Body of pancreas (tissue), 4 donors: Measurements from ENCODE around the gene WDR81. TPM values are rescaled to one million over a fixed set of nuclear protein-coding genes. Genes with fewer than 3 reads are reported as not detected.
A peak's percentile ranks its signal among the peaks of the same experiment; 100 is the strongest.

Source experiments
- ATAC-seq: fragments of 150-250 bp; one replicate; pipeline ENCODE4 v1.9.1; 2016
- DNase-seq, 4 donors: peaks; one replicate each; pipeline ENCODE4 v3.0.0-alpha.2; 2019
- H3K27ac ChIP-seq, 4 donors: fragments of 200-600 bp; sonication (generic); 1 replicate in 3 of 4; 2 replicates in 1 of 4; pipeline versions ENCODE4 v1.5.1 to v1.6.1; 2016 to 2019; ENCODE audit warnings: mild to moderate bottlenecking in 1 of 4, mixed read lengths in 1 of 4, moderate library complexity in 1 of 4
- H3K27me3 ChIP-seq, 2 donors: fragments of 200-600 bp; sonication (generic); one replicate each; pipeline ENCODE4 v1.6.0; 2016; ENCODE audit warnings: mild to moderate bottlenecking in 1 of 2
- H3K36me3 ChIP-seq, 2 donors: fragments of 200-600 bp; sonication (generic); replicated peaks in 1 of 2; 2 replicates each; pipeline ENCODE4 v1.5.1; 2016; ENCODE audit warnings: low read depth in 2 of 2; ENCODE audit not compliant: insufficient read depth in 1 of 2
- H3K4me1 ChIP-seq: fragments of 200-600 bp; sonication (generic); one replicate; pipeline ENCODE4 v1.6.0; 2016
- H3K4me3 ChIP-seq, 2 donors: fragments of 200-600 bp; sonication (generic); 1 replicate in 1 of 2; 2 replicates in 1 of 2; pipeline ENCODE4 v1.5.1; 2016 to 2019
- H3K9me3 ChIP-seq, 3 donors: fragments of 200-600 bp; sonication (generic); 1 replicate in 2 of 3; 2 replicates in 1 of 3; pipeline ENCODE4 v1.5.1; 2016
- CTCF ChIP-seq, 7 experiments: fragments of 450-650 bp in 4 of 7; fragments of 200-600 bp in 3 of 7; sonication (generic) in 3 of 7; IDR thresholded peaks; one replicate each; pipeline ENCODE4 v1.5.1; 2016 to 2019; ENCODE audit warnings: antibody characterized with exemption in 7 of 7
- POLR2A ChIP-seq, 3 donors: fragments of 450-650 bp; IDR thresholded peaks; one replicate each; pipeline ENCODE4 v1.6.1; 2016; ENCODE audit warnings: antibody characterized with exemption in 3 of 3, mild to moderate bottlenecking in 2 of 3
- WGBS, 2 donors: methylation state at CpG; one replicate each; pipeline ENCODE4 v1.1.5; 2017; 5-methylcytosine and 5-hydroxymethylcytosine counted together
- intact Hi-C: fragments of 100-400 bp; cut with DNase I; formaldehyde crosslinking; loops from one replicate; pipeline ENCODE4 v1.15.1; 2023
- total RNA-seq, 2 donors: library from RNA; depleted of rRNA; stranded (reverse); fragments of >200 nt; gene quantifications; one replicate each; pipeline ENCODE4 v1.1.0, GENCODE V29; 2016

WDR81 gene
- total RNA-seq, 2 donors from 2014 or later = 15.6 to 31.6 TPM

GRCh38 chr17:1752425-1753262, 28.1 kb downstream of the WDR81 start:
- peak in 2 of 3 donors; percentile 51 to 56 for TF ChIP-seq POLR2A (IDR thresholded peaks at IDR 0.05)
- peak in 1 of 7 experiments; percentile 3 for TF ChIP-seq CTCF (IDR thresholded peaks at IDR 0.05)
- 21 to 28% methylated on average over 12 to 18 of the region's 18 CpGs for whole genome bisulfite sequencing, 2 donors
- no peaks in the 10 kb centered on the region for H3K9me3 ChIP-seq
- peak in 3 of 4 donors; percentile 65 to 73 (median 66) for DNase-seq
- H3K4me1 ChIP-seq = peaks cover 20% of the 10 kb centered on the region
- no peaks in the 10 kb centered on the region for H3K27me3 ChIP-seq
- intact Hi-C loops = no loop called here
- peak; percentile 72 for ATAC-seq
- H3K36me3 ChIP-seq = no peaks in the 10 kb centered on the region
- H3K27ac ChIP-seq = peak overlapping the region in 3 of 4 donors; percentile 62 to 79 (median 78)
- H3K4me3 ChIP-seq = no peak overlapping the region

DNA sequence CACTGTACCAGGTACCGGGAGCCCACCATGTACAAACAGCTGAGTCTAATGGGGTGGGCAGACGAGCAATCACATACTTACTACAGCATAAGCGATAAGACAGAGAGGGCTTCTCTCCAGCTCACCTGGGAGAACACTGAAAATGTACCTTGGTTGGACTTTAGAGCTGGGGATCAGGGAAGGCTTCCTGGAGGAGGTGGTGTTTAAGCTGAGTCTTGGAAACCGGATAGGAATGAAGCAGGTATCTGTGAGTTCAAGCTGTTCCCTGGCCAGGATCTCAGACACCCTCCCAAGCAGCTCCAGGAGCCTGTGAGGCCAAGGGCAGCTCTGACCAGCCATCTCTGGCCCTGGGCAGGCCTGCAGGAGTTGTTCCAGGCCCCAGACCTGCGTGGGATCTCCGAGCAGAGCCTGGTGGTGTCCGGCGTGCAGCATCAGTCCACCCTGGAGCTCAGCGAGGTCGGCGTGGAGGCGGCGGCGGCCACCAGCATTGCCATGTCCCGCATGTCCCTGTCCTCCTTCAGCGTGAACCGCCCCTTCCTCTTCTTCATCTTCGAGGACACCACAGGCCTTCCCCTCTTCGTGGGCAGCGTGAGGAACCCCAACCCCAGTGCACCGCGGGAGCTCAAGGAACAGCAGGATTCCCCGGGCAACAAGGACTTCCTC, 29.4 kb downstream of the WDR81 start:
- no peak for ATAC-seq
- Histone ChIP-seq H3K9me3 (no peaks in the 10 kb centered on the region), H3K4me3 (no peak overlapping the region), H3K36me3 (no peaks in the 10 kb centered on the region), H3K27ac (no peak overlapping the region), H3K4me1 (peaks cover 20% of the 10 kb centered on the region), H3K27me3 (no peaks in the 10 kb centered on the region)
- intact Hi-C loops = no loop called here
- TF ChIP-seq POLR2A (IDR thresholded peaks at IDR 0.05) = no peak
- no peak for TF ChIP-seq CTCF (IDR thresholded peaks at IDR 0.05)
- WGBS, 2 donors = 70 to 95% methylated on average over 3 to 19 of the region's 23 CpGs
- DNase-seq = no peak

- H3K9me3 ChIP-seq = no peaks in the 10 kb centered on the region
- no peak for TF ChIP-seq CTCF (IDR thresholded peaks at IDR 0.05)
- no peak overlapping the region for H3K27ac ChIP-seq
- H3K27me3 ChIP-seq = no peaks in the 10 kb centered on the region
- H3K4me1 ChIP-seq = peaks cover 20% of the 10 kb centered on the region
- ATAC-seq (no peak), DNase-seq (no peak)
- H3K4me3 ChIP-seq = no peak overlapping the region
- 80 to 84% methylated on average over 12 to 19 of the region's 25 CpGs for WGBS, 2 donors
- intact Hi-C loops = no loop called here
- no peaks in the 10 kb centered on the region for H3K36me3 ChIP-seq
Measured at GRCh38 chr17:1754430-1755112, 30.1 kb downstream of the WDR81 start.

DNA sequence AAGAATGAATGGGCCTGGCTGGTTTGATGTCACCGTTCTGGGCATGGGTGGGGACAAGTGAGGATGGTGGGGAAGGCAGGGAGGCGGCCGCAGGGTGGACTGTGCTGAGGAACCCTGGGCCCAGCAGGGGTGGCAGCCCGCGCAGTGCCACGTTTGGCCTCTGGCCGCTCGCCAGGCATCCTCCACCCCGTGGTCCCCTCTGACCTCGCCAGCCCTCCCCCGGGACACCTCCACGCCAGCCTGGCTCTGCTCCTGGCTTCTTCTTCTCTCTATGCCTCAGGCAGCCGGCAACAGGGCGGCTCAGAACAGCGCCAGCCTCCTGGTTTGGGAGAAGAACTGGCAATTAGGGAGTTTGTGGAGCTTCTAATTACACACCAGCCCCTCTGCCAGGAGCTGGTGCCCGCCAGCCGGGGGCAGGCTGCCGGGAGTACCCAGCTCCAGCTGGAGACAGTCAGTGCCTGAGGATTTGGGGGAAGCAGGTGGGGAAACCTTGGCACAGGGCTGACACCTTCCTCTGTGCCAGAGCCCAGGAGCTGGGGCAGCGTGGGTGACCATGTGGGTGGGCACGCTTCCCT, 30.8 kb downstream of the WDR81 start:
- ATAC-seq = no peak
- no peaks in the 10 kb centered on the region for H3K27me3 ChIP-seq
- H3K9me3 ChIP-seq = no peaks in the 10 kb centered on the region
- WGBS, 2 donors = 65 to 77% methylated on average over 3 to 16 of the region's 20 CpGs
- no peak overlapping the region for H3K27ac ChIP-seq
- peaks cover 20% of the 10 kb centered on the region for H3K4me1 ChIP-seq
- DNase-seq = no peak
- intact Hi-C loops = no loop called here
- no peak overlapping the region for H3K4me3 ChIP-seq
- TF ChIP-seq POLR2A (IDR thresholded peaks at IDR 0.05) (no peak), CTCF (IDR thresholded peaks at IDR 0.05) (no peak)
- H3K36me3 ChIP-seq = no peaks in the 10 kb centered on the region
